A549 (cell line): ENCODE data around the gene PLOD3.

Experiments
- ATOH8 ChIP-seq: fragments of 250-450 bp; sonication (Bioruptor Pico); IDR thresholded peaks from 2 replicates; pipeline ENCODE4 v1.5.0; 2020; ENCODE audit warnings: low read depth, mild to moderate bottlenecking, moderate library complexity
- CTCF ChIP-seq: fragments of >200 bp; sonication (Bioruptor Twin); formaldehyde crosslinking; IDR thresholded peaks from 3 replicates; pipeline ENCODE4 v1.5.1; 2016
- ESRRA ChIP-seq: fragments of 150-350 bp; IDR thresholded peaks from 2 replicates; pipeline ENCODE4 v1.6.1; 2014; ENCODE audit warnings: mild to moderate bottlenecking, low read length, borderline replicate concordance
- HMGXB4 ChIP-seq: fragments of 250-450 bp; sonication (Bioruptor Pico); IDR thresholded peaks from 2 replicates; pipeline ENCODE4 v1.5.0; 2021; ENCODE audit warnings: mild to moderate bottlenecking, moderate library complexity, borderline replicate concordance
- JUN ChIP-seq, 2 experiments: fragments of >200 bp; sonication (Bioruptor Twin); formaldehyde crosslinking; IDR thresholded peaks; 2 replicates in 1 of 2; 3 replicates in 1 of 2; pipeline ENCODE4 v1.6.1; 2016 to 2017
- MAFK ChIP-seq: fragments of 450-650 bp; IDR thresholded peaks from 2 replicates; pipeline ENCODE4 v1.6.1; 2014; ENCODE audit not compliant: partially characterized antibody
- POLR2A ChIP-seq: IDR thresholded peaks from 2 replicates; pipeline ENCODE4 v1.6.1; 2012; ENCODE audit warnings: mild to moderate bottlenecking, low read length
- RCOR1 ChIP-seq: fragments of 150-350 bp; IDR thresholded peaks from 2 replicates; pipeline ENCODE4 v1.6.1; 2014; ENCODE audit warnings: antibody characterized with exemption, low read length, low read depth

GRCh38 chr7:101156866-101157589 lies 60.4 kb downstream of the PLOD3 start:
- TF ChIP-seq CTCF (no peak), JUN (IDR thresholded peaks at IDR 0.05) (no peak), ESRRA (no peak), HMGXB4 (CRISPR knock-in tag) (no peak), MAFK (peak; percentile 60), RCOR1 (no peak), POLR2A (no peak), ATOH8 (CRISPR knock-in tag) (no peak)
